Measurements from ENCODE around the gene FOXP1. TPM values are rescaled to one million over a fixed set of nuclear protein-coding genes. Genes with fewer than 3 reads are reported as not detected.

Gene FOXP1
- total RNA-seq, 1 donor from 2014 or later: 61.3 TPM

DNA sequence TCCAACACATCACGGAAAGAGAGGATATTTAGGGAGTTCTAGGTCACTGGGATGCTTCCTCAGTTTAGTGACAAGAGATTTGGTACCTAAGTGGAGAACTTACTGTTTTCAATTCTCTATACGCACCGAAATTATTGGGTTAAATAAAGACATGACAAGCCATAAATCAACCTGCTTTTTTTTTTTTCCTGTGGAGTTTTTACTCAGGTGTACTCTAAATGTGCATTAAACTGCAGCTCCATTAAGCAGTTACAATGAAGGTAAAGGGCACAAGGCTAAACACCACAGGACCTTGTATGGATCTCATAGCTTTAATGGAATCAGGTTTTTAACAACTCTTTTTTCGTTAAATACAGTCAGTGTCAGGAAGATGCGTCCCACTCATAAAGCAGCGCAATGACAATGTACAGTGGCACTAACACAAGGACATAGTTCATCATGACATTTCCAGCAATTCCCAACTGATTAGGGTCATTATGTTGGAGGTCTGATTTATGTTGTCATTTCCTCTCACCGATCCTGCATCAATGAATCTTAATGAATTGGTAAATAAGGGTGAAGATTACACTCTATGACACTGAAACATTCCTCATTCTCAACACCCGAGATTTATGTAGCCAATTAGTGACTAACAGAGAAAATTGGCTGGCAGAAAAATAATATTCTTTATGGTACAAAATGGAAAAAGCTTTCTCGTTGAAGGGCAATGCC lies 355.2 kb downstream of the FOXP1 start:
- intact Hi-C loops (cut with micrococcal nuclease): loop anchor here (5.0 to 10.0 kb wide), 2 partner anchors 474 to 1216 kb away; partner anchors contain the start of gene RYBP

- intact Hi-C loops (cut with micrococcal nuclease): loop anchor here (1.0 to 10.0 kb wide), 9 partner anchors 74 to 1218 kb away; partner anchors contain the start of genes FOXP1 and RYBP
Measured at GRCh38 chr3:71227270-71227661, 356.3 kb downstream of the FOXP1 start.

- intact Hi-C loops (cut with micrococcal nuclease): loop anchor here (1.0 to 10.0 kb wide), 12 partner anchors 75 to 1218 kb away; partner anchors contain the start of genes FOXP1 and RYBP
Measured at GRCh38 chr3:71226565-71227269, 356.8 kb downstream of the FOXP1 start.

DNA sequence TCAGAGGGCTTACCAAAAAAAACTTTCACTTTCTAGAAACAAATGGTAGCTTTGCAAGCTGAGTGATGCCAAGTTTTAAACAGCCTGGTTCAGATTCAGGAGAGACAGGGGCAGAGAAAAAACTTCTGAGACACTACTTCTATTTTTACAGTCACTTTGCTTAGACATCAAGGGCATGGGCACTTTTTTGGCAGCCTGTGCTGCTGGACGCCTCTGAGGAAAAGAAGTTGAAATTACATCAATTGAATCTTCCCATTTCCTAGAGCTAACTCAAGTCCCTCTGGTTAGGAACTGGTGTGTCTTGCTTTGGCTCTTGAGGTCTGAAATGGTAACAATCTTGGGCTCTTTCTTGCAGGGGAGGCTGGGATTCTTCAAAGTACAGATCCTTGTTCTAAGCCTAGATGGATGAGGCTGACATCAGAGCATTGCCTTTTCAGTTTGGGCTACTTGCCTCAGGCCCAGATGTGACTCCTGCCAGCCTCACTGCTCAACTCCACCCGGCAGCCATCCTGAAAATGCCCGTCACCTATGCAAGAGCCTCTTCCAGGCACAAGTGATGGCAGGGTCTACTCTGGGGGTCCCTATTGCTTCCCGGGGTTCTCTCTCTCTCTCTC lies 357.5 kb downstream of the FOXP1 start:
- intact Hi-C loops (cut with micrococcal nuclease): loop anchor here (1.0 to 10.0 kb wide), 6 partner anchors 139 to 1219 kb away; partner anchors contain the start of gene RYBP

DNA sequence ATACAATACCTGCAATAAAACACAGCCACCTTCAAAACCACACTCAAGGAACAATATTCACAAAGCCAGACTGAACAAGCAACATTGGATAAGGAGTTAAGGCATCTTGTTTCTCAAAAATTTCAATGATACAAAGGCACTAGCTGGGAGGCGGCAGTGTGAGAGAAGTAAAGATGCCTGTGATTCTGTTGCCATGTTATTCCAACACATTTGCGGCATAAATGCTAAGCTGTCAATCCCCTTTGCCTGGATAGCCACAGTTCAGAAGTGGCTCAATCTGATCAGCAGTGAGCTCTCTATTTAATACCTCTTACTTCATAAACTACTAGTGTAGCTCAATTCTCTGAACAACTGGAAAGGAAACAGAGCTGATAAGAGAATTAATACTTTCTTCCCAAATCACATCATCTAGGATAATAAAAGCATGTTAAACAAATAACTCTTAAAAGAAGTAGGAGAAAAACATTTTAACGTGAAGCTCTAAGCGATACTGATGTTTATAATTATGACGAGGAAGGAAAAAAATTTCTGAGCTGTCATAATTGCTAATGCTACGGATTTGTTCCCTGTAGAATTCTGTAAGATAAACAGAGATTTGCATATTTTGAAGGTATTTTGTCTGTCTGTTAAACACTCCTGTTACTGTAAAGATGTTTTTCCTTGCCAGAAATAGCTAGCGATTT lies 358.4 kb downstream of the FOXP1 start:
- intact Hi-C loops (cut with micrococcal nuclease): loop anchor here (5.0 to 10.0 kb wide), 2 partner anchors 477 to 1220 kb away; partner anchors contain the start of gene RYBP

DNA sequence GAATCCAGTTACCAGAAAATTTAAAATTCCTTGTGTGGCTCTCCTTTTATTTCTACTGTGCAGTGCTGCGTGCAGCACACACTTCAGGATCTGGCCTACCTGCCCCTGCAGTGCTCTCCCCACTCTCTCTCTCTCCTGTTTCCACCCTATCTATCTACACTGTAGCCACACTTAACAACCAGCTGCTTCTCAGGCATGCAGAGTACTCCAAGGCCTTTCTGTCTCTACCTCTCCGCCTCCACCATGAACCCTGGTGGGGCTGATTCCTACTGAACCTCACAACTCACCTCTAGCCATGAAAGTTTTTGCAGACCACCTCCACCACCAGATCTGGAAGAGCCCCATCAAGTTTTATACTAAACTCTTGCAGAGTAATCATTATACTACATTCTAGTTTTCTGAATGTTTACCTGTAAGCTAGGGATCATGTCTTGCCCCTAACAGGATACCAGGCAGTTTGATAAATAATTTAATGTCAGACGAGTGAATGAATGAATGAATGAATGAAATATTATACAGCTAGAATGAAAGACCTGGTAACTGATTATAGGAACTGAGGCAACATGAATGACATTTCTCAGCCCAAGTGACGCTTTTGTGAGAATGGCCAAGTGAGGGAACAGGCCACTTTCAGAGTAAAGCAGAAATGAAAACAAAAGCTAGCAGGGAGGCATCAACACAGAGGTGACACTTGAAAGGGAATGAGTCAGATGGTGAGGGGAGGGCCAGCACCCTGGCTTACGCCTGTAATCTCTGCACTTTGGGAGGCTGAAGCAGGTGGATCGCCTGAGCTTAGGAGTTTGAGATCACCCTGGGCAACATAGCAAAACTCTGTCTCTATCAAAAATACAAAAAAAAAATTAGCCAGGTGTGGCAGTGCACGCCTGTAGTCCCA lies 363.5 kb downstream of the FOXP1 start:
- intact Hi-C loops (cut with micrococcal nuclease): loop anchor here (10.0 kb wide), 1 partner anchor 1225 kb away; the partner anchor contains the start of gene RYBP

- intact Hi-C loops (cut with micrococcal nuclease): no loop called here
Measured at GRCh38 chr3:71218508-71218907, 365.0 kb downstream of the FOXP1 start.

DNA sequence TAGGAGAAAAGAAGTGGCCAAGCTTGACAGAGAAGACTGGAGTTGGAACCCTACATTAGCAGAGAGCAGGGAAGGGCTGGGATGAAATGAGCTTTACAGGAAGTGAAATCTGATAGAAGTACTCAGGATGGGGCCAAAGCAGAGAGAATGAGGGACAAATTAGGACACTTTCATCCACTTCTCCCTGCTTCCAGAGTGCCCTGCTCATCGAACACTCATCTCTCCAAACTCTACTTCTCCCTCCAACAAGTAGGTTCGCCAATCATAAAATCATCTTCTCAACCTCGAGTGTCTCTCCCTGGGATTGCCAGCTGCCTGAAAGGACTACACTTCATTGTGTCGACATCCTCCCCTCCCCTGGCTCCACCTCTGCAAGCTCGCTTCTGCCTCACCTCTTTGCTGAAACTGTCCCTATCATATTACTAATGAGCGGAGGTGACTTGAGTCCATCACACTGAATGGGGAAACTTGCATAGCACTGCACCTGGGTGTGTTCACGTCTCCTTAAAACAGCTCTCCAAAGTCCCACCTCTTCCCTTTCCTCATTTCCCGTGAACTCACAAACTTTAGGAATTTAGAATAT lies 365.8 kb downstream of the FOXP1 start:
- intact Hi-C loops (cut with micrococcal nuclease): no loop called here

DNA sequence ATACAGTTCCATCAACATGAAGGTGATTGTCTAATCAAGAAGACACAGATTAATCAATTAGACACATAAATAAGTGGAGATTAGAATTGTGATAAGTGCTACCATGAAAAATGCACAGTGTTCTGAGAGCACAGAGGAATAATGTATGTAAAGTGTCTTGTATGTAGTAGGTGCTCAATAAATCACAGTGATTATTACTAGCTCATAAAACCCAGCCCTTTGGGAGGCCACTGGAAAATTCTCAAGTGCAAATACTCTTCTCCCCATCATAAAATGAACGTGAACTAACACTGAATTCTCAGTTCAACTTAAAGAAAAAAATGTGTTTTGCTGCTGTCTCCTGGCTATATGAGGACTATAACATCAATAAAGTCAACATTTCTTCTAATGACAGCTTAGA lies 368.2 kb downstream of the FOXP1 start:
- intact Hi-C loops (cut with micrococcal nuclease): no loop called here

- intact Hi-C loops (cut with micrococcal nuclease): no loop called here
Measured at GRCh38 chr3:71214797-71215196, 368.7 kb downstream of the FOXP1 start.

GRCh38 chr3:71214016-71214415 lies 369.5 kb downstream of the FOXP1 start:
- intact Hi-C loops (cut with micrococcal nuclease): no loop called here

GRCh38 chr3:71211083-71211482 lies 372.4 kb downstream of the FOXP1 start:
- intact Hi-C loops (cut with micrococcal nuclease): no loop called here

DNA sequence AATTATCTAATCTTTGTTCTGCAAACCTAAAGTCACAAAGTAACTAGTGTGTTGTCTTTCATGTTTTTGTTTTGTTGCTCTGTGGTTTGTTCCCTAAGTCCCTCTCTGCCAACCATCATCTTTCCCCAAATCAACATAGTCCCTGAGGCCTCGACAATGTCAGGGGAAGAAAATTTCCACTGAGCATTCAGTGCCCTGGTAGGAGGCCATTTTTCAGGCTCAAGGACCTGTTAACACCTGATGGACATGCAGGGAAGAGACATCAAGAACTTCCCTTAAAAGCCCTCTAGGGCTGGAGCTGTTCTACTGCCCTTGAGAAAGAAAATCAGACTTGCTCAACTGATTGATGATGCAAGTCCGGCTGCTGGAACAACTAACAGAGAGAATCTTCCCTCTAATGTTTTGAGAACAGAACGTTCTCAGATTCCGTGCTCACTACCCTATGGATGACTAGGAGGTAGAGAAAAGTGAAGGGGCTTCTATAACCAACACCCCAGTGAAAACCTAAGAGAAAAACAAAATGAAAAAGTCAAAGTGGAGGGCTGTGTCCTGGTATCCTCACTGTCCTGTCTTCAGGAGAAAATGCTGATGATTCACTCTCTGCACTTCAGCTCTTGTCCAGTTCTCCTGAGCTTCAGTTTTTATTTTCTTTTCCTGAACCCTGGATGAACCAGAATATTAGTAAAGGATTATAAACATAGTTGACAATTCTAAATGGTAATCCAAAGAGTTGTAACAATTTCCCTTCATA lies 373.1 kb downstream of the FOXP1 start:
- intact Hi-C loops (cut with micrococcal nuclease): no loop called here

DNA sequence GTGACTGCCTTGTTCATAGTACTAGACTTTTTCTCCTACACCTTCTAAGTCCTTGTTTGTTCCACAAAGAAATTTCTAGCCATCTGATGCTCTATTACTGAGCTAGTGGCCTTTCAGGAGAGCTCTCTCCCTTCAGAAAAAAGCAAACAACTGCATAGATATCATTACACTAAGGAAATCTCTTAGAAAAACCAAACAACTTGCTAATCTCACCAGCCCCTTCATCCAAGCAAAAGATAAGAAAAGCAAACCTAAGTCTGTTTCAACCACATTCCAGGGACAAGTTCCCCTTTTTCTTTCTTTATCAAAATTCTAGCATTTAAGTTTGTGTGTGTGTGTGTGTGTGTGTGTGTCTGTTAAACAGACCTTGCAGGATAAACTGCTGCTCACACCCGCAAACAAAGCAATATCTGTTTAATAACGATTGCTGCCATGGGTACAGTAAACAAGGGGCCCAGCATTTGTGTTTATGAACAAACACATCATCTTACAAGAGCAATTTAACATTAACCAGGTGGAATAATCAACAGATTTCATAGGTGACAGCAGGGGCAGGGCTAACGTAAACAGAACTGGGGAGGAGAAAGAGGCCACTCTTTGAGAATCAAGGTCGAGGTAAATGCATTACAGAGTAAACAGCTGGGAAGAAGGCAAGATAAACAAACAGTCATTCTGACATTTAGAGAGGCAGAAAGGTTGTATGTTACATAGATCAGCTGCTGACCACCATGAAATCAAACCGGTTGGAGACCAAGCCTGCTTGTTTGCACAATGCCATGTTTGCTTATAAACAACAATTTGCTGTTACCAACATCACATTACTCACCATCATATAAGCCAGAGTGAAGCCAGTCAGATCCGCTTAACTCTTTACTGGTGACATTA lies 375.1 kb downstream of the FOXP1 start:
- intact Hi-C loops (cut with micrococcal nuclease): no loop called here

DNA sequence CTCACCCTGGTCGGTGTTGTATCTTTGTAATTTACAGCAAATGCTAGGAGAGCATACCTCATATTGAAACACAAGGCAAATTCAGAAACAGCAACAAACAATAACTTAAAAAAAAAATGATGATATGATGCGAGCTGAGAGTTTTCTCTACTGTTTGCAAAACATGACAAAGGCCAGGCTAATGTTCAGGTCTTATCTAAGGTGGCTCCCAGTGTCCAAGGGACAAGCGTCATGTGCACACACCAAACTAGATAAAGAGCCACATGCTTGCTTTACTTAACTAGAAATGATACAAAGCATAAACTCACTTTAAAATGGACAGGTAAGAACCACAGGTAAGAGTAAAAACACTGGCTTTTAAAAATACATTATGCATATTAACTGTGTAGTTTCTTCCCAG lies 375.9 kb downstream of the FOXP1 start:
- intact Hi-C loops (cut with micrococcal nuclease): no loop called here

DNA sequence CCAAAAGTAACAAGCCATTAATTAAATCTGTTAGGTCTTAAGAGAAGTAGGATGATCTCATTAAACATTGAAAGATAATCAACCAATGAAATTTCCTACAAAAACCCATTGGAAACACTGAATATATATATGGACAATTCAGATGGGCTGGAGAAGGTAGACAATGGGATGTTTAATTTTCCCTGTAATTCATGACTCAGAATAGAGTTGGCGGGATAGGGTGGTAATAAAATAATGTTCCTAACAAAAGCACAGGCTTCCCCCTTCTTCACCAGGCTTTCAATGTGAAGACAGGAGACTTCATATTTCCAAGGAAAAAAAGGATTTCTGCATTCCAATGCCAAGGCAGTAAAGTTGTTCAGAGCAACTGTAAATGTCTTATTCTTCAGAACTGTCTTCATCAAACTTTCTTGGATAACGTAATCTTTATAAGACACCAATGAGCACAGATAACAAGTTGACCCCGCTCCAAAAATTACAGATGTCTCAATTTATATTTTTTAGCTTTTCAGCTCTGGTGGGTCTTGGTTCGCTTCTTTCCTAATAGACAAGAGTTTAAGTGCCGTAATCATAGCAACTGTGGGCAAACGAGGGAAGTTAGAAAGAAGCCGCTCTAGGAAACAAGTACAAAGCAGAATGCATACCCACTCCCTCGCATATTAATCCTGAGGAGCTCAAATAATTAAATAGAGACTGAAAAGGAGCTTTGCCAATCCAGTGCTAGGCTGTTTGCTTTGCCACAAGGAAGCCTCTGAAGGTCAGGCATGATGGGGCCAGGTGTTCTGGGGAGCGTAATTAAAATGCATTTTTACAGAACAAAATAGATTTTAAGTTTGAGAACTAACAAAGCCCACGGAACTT lies 377.0 kb downstream of the FOXP1 start:
- intact Hi-C loops (cut with micrococcal nuclease): no loop called here

Measured in T-helper 1 cell treated with Interleukin-12 subunit alpha and Interleukin-12 subunit beta and Interleukin-4 antibody, amounts not matched to agents 30 ng/mL and 1 ng/mL, for 36 hours (primary cell).